GM12891 (cell line): ENCODE data around the gene TEKTIP1.
A peak's percentile ranks its signal among the peaks of the same experiment; 100 is the strongest.
"Not testable (repeated sequence)": the region's sequence is repeated elsewhere in the genome, so short reads cannot be mapped to it uniquely, and the experiment has no call there.

Source experiments
- DNase-seq: peaks from one replicate; pipeline ENCODE4 v3.0.0; 2011; ENCODE audit warnings: low spot score; ENCODE audit not compliant: insufficient read length
- FAIRE-seq: peaks from 2 replicates; lab custom pipeline; 2011; peaks lifted over from hg19 to GRCh38; lab: Jason Lieb, UNC
- PAX5 ChIP-seq: IDR thresholded peaks from 2 replicates; pipeline ENCODE4 v1.6.1; 2011; ENCODE audit warnings: low read length, moderate library complexity, mild to moderate bottlenecking; ENCODE audit not compliant: insufficient read depth, severe bottlenecking
- POLR2A ChIP-seq: IDR thresholded peaks from 2 replicates; pipeline ENCODE4 v1.6.1; 2011; ENCODE audit warnings: low read depth, low read length, control low read depth
- POLR2AphosphoS5 ChIP-seq: IDR thresholded peaks from 2 replicates; pipeline ENCODE4 v1.6.1; 2011; ENCODE audit warnings: low read depth, low read length, control low read depth
- POU2F2 ChIP-seq: IDR thresholded peaks from 2 replicates; pipeline ENCODE4 v1.6.1; 2011; ENCODE audit warnings: low read depth, mild to moderate bottlenecking, control low read depth, low read length, moderate library complexity
- SPI1 ChIP-seq: IDR thresholded peaks from 2 replicates; pipeline ENCODE4 v1.6.1; 2011; ENCODE audit warnings: low read depth, low read length, control low read depth
- TAF1 ChIP-seq: IDR thresholded peaks from 2 replicates; pipeline ENCODE4 v1.6.1; 2011; ENCODE audit warnings: low read depth, low read length, control low read depth

TEKTIP1 gene

DNA sequence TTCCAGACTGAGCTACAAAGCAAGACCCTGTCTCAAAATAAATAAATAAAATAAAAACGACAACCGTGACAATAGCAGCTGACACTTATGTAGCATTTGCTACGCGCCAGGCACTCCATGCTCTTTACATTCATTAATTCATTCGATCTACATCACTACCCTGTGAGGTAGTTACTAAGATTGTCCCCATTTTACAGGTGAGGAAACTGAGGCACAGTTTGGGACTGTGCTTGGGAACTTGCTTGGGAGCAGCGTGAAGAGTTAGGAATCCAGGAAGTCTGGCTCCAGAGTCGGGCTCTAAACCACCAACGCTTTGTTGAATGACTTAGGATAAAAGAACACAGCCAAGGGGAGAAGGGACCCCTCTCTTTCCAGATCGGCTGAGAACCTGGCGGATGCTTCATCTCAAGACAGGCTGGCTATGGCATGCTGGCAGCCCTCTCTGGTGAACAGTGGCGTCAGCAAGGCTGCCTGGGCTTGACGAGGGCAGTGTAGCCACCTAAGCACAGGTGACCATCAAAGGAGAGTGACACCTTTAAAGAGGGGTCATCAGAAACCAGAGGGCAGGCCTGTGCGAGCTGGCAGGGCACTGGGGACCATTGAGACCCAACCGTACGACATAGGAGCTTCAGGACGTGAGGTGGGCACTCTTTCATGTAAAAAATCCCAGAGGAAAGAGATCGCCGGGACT lies 39.1 kb upstream of the TEKTIP1 start:
- FAIRE-seq (peak; percentile 38), DNase-seq (no peak)
- no peak for TF ChIP-seq PAX5
- TF ChIP-seq POLR2A = no peak
- no peak for TF ChIP-seq POU2F2
- TF ChIP-seq SPI1 = no peak
- no peak for TF ChIP-seq TAF1

DNA sequence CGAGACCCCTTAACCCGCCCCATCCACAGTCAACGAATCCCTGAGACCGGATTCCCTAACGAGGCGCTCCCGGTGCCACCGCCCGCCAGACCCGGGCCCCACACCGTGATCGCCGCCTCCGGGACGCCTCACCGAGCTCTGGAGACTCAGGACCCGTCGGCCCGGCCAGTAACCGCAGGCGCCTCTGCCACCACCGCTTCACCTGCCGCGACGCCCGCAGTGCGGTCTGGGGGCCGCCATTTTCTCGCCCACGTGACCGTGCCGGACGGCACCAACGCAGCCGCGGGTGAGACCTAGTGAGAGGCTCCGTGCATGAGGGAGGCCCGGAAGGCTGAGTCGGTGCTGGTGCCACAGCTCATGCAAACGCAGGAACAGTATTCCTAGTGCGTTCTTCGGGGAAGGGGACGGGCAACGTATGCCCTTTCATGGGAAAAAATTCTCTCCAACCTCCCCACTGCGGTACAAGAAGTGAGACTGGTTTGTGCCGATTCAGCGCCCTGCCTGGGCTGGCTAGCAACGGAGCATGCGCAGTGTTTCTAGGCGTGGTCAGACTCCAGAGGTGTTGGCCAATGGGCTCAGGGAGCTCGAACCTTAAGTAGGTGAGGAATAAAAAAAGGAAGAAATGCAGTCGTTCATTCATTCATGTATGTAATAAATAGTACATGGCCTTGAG lies 38.4 kb upstream of the TEKTIP1 start, which contains the start of gene DOHH:
TSS of gene DOHH (minus strand) at position 246 of the 673 bp plus-strand sequence. CDS start 3,860 bp downstream, outside the sequence.
- FAIRE-seq = peak; percentile 99
- TF ChIP-seq POLR2AphosphoS5 (peak; percentile 83), TAF1 (peak; percentile 98), PAX5 (peak; percentile 40), SPI1 (no peak), POLR2A (peak; percentile 92), POU2F2 (peak; percentile 87)
- peak; percentile 95 for DNase-seq

DNA sequence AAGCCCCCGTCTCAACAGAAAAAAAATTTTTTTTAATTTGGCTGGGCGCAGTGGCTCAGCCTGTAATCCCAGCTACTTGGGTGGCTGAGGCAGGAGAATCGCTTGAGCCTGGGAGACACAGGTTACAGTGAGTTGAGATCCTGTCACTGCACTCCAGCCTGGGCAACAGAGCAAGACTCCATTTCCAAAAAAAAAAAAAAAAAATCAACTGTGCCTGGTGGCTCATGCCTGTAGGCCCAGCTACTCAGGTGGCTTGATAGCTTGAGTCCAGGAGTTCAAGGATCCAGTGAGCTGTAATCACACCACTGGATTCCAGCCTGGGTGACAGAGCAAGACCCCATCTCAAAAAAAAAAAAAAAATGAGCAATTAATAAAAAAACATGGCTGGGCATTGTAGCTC lies 37.2 kb upstream of the TEKTIP1 start:
- DNase-seq (no peak), FAIRE-seq (no peak)
- TF ChIP-seq POLR2AphosphoS5 (no peak), PAX5 (no peak), POU2F2 (no peak), SPI1 (no peak), POLR2A (no peak), TAF1 (no peak)

DNA sequence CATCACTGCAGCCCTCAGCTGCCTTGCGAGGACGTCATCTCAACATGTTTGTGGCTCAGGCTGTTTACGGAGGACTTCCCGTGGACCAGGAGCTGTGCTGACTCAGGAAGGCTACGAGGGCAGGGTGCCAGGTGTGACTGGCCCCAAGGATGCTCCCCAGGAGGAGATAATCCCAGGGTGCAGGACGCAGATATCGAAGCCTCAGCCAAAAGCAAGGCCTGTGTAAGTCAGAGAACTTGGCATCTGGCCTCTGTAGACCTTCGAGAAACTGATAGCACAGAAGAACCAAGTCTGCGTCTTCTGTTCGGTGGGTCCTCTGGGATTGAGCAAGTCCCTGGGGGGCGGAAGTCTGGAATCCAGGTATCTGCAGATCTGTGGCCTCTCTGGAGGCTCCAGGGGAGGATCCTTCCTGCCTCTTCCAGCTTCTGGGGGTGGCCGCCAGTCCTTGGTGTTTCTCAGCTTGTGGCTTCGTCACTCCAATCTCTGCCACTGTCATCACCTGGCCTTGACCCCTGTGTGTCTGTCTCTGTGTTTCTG lies 35.9 kb upstream of the TEKTIP1 start:
- FAIRE-seq (no peak), DNase-seq (no peak)
- no peak for TF ChIP-seq POLR2AphosphoS5
- TF ChIP-seq TAF1 = no peak
- TF ChIP-seq POLR2A = no peak
- TF ChIP-seq POU2F2 = no peak
- no peak for TF ChIP-seq SPI1
- no peak for TF ChIP-seq PAX5

DNA sequence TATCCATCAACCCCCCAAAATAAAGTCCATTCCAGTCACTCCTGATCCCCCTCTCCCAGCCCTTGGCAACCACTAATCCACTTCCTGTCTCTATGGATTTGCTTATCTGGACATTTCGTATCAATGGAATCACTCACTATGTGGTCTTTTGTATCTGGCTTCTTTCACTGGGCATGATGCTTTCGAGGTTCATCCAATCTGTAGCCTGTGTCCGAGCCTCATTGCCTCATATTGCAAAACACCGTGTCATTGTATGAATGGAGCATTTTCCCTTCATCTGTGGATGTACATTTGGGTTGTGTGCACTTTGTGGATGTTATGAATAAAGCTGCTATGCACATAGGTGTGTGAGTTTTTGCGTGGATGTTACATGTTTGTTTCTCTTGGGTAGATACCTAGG lies 34.2 kb upstream of the TEKTIP1 start:
- FAIRE-seq (peak; percentile 75), DNase-seq (no peak)
- TF ChIP-seq SPI1 (no peak), POLR2A (no peak), POU2F2 (no peak), PAX5 (no peak), POLR2AphosphoS5 (no peak), TAF1 (no peak)

DNA sequence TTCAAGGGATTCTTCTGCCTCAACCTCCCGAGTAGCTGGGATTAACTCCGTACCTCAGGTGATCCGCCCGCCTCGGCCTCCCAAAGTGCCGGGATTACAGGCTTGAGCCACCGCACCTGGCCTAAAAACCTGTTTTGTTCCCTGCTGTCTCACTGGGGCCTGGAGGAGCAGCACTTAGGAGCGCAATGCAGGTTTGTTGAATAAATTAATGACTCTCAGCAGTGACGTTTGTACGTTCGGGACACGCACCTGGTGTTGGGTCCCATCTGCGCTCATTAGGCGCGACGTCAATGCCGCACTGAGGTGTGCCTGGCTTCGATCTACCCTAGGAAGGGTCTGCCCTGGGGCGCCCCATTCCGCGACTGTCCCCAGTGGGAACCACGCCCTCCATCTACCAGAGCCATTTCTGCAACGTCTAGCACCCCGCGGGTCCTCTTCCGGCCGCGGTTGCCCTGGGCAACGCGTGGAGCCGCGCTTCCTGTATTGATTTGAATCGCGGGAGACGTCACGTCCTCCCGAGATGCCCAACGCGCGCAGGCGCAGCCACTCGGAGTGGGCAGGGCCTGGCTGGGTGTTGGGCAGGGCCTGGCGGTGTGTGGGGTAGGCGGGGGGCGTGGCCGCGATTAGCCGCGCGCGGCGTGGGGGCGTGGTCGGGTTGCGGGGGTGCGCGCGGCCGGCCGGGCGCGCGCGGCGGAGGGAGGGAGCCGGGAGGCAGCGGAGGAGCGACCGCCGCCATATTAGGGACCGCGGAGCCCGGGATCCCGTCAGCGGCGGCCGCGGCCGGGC lies 33.2 kb upstream of the TEKTIP1 start, which contains the start of gene FZR1:
TSS of gene FZR1 (plus strand) at position 714 of the 786 bp plus-strand sequence. CDS start 16,679 bp downstream, outside the sequence.
- peak; percentile 100 for FAIRE-seq
- peak; percentile 99 for DNase-seq
- TF ChIP-seq POU2F2 = no peak
- peak; percentile 63 for TF ChIP-seq POLR2A
- TF ChIP-seq PAX5 = peak; percentile 35
- TF ChIP-seq POLR2AphosphoS5 = peak; percentile 68
- TF ChIP-seq SPI1 = peak; percentile 58

DNA sequence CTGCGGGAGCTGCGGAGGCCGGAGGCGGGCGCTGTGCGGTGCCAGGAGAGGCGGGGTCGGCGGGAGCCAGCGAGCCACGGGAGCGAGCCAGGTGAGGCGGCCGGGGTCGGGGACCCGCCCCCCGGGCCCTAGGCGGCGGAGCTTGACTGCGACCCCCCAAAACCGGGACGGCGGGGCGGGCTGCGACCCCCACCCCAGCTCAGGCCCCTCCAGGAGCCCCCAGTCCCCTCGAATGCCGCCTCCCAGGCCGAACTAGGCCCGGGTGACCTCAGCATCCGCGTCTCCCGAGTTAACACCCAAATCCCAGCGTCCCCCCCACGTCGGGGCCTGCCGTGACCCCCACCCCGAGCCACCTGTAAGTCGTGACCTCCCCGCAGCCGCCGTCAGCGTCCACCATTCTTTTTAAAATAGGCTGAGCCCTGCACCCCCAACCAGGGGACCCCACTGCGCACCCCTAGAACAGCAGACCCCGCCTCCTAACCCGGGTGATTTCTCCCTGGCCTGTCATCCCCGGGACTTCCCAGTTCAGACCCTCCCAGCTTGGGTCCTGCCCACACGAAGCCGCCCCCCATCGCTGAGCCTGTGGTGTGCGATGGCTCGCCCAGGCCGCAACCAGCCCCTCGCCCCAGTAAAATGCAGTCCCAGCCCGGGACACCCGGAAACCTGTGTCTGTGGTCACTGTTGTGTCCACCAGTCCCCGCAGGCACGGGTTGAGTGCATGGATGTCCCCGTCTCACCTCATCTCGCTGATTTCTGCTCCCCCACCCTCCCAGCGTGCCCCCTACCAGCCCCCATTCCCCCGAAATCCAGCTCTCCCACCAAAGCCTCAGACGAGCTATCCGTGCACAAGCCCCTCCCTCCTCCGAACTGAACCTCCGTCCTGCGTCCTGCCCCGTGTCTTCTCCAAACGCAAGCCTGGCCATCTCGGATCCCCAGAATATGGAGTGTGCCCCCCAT lies 32.3 kb upstream of the TEKTIP1 start:
- DNase-seq = no peak
- TF ChIP-seq TAF1 (no peak), PAX5 (no peak), SPI1 (no peak), POLR2A (no peak), POU2F2 (no peak), POLR2AphosphoS5 (no peak)
- FAIRE-seq = peak; percentile 80

DNA sequence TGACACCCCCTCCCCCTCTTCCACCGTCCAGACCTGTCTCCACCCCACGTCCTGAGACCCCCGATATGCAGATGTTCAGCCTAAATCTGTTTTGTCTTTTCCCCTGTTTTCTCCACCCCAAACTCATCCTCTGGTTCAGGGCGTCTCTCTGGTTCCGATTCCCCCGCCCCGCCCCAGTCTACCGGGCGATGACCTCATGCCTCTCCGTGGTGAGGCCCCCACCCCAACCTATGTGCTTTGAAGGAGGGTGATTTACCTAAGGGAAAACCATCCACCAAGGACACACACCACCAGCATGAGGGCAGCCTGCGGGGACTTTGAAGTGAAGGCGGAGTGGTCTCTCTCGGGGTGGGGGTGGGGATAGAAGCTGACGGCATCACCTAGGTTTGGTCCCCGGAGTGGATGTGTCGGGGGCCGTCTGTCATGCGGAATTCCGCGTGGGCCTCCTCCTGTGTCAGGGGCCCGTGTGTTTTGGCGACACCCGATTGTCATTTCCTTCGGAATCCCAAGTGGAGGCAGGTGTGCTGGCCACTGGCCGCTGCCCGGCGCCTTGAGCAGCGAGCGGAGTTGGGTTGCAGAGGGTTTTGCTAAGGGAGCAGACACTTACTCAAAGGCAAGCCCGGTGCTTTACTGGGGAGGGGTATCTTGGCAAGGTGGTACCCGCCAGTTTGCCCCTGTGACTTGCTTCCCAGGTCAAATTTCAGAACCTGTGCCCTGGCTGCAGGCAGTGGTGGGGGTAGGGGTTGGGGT lies 31.4 kb upstream of the TEKTIP1 start:
- TF ChIP-seq POU2F2 (no peak), TAF1 (no peak), POLR2A (no peak), PAX5 (no peak), POLR2AphosphoS5 (no peak), SPI1 (no peak)
- FAIRE-seq (no peak), DNase-seq (no peak)

DNA sequence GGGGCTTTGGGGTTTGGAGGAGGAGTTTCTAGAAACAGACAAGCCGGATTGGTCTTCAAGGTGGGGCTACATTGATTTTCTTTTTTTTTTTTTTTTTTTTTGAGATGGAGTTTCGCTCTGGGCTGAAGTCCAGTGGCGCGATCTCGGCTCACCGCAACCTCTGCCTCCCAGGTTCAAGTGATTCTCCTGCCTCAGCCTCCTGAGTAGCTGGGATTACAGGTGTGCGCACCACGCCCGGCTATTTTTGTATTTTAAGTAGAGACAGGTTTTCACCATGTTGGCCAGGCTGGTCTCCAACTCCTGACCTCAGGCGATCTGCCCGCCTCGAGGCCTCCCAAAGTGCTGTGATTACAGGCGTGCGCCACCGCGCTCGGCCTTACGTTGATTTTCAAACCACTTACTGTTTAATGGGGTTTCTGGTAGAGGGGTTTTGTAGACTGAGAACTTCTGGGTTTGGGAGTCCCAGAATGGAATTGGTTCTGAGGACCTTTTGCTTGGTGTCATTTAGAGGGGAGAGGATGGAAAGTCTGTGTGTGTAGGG lies 30.8 kb upstream of the TEKTIP1 start:
- not testable (repeated sequence) for DNase-seq, FAIRE-seq
